ENCODE measurements around the gene TP53I13.

GRCh38 chr17:29595943-29596774 is 27.7 kb downstream of the TP53I13 start:
- TF ChIP-seq CTCF (IDR thresholded peaks at IDR 0.05; ENCODE audit: low read depth, low read length) = no peak
- TF ChIP-seq POLR2A (IDR thresholded peaks at IDR 0.05; ENCODE audit: extremely low read depth, insufficient read length) = no peak
